Measurements from ENCODE around the gene TTC9. TPM values are rescaled to one million over a fixed set of nuclear protein-coding genes. Genes with fewer than 3 reads are reported as not detected.

Gene TTC9
- total and polyA plus RNA-seq, 11 donors: 0.57 to 3.1 (median 1.5) TPM

GRCh38 chr14:70685474-70686197, 43.9 kb downstream of the TTC9 start:
- H3K27me3 ChIP-seq: no peaks in the 10 kb centered on the region
- H3K27ac ChIP-seq: no peak overlapping the region
- H3K36me3 ChIP-seq: no peaks in the 10 kb centered on the region
- H3K4me3 ChIP-seq: no peak overlapping the region
- H3K4me1 ChIP-seq: no peaks in the 10 kb centered on the region
- intact Hi-C loops (cut with DNase I): no loop called here
- no peak for TF ChIP-seq CTCF (IDR thresholded peaks at IDR 0.05)
- no peak for TF ChIP-seq POLR2A (IDR thresholded peaks at IDR 0.05)
- ATAC-seq (no peak), DNase-seq (no peak)
- no peaks in the 10 kb centered on the region for H3K9me3 ChIP-seq
- 69 to 89% (median 84%) methylated on average over 7 of the region's 7 CpGs for WGBS, 4 donors

GRCh38 chr14:70692210-70692609, 50.5 kb downstream of the TTC9 start:
- peak in 3 of 4 donors; percentile 32 to 60 (median 38) for ATAC-seq
- no peak overlapping the region for H3K4me3 ChIP-seq
- no peaks in the 10 kb centered on the region for H3K27me3 ChIP-seq
- intact Hi-C loops (cut with DNase I): no loop called here
- no peaks in the 10 kb centered on the region for H3K4me1 ChIP-seq
- H3K27ac ChIP-seq: peak overlapping the region in 1 of 12 donors; percentile 72
- DNase-seq: peak in 2 of 5 donors; percentile 13 to 40
- no peaks in the 10 kb centered on the region for H3K9me3 ChIP-seq
- no peaks in the 10 kb centered on the region for H3K36me3 ChIP-seq
- TF ChIP-seq CTCF (IDR thresholded peaks at IDR 0.05) (no peak), POLR2A (IDR thresholded peaks at IDR 0.05) (no peak)
- 91 to 94% (median 92%) methylated on average over 10 of the region's 10 CpGs for WGBS, 4 donors

GRCh38 chr14:70696026-70696425, 54.3 kb downstream of the TTC9 start:
- H3K4me3 ChIP-seq: no peak overlapping the region
- peaks cover 0 to 23% (median 0%) of the 10 kb centered on the region in 12 donors for H3K4me1 ChIP-seq
- no peaks in the 10 kb centered on the region for H3K36me3 ChIP-seq
- no peaks in the 10 kb centered on the region for H3K27me3 ChIP-seq
- H3K9me3 ChIP-seq: no peaks in the 10 kb centered on the region
- ATAC-seq: no peak
- WGBS, 4 donors: 68 to 79% (median 74%) methylated on average over 2 of the region's 2 CpGs
- no peak for DNase-seq
- TF ChIP-seq POLR2A (IDR thresholded peaks at IDR 0.05) (no peak), CTCF (IDR thresholded peaks at IDR 0.05) (no peak)
- no peak overlapping the region for H3K27ac ChIP-seq
- intact Hi-C loops (cut with DNase I): no loop called here

- 62 to 78% (median 63%) methylated on average over 2 of the region's 2 CpGs for WGBS, 4 donors
- ATAC-seq: peak in 1 of 4 donors; percentile 37
Measured at GRCh38 chr14:70697701-70698100, 56.0 kb downstream of the TTC9 start.

More at GRCh38 chr14:70697701-70698100, 56.0 kb downstream of the TTC9 start:
- no peak for TF ChIP-seq POLR2A (IDR thresholded peaks at IDR 0.05)
- TF ChIP-seq CTCF (IDR thresholded peaks at IDR 0.05): no peak
- no peaks in the 10 kb centered on the region for H3K27me3 ChIP-seq
- intact Hi-C loops (cut with DNase I): no loop called here
- no peak for DNase-seq
- peak overlapping the region in 1 of 12 donors; percentile 48 for H3K27ac ChIP-seq
- no peak overlapping the region for H3K4me3 ChIP-seq
- H3K4me1 ChIP-seq: peaks cover 0 to 33% (median 0%) of the 10 kb centered on the region in 12 donors
- H3K9me3 ChIP-seq: no peaks in the 10 kb centered on the region
- no peaks in the 10 kb centered on the region for H3K36me3 ChIP-seq
